HCT116 (cell line): Measurements from ENCODE around the gene NPHS1. TPM values are rescaled to one million over a fixed set of nuclear protein-coding genes. Genes with fewer than 3 reads are reported as not detected.

ENCODE experiments used
- ATAC-seq: fragments of 200-7000 bp; cut with Tn5 transposase; 2 replicates; pipeline ENCODE4 v1.9.1; 2020; ENCODE audit warnings: mild to moderate bottlenecking, moderate library complexity
- BruUV-seq: library from RNA; stranded (reverse); fragments of 400-500 nt; replicated peaks from 2 replicates; lab custom pipeline; 2021; lab: Mats Ljungman, UMichigan
- CTCF ChIA-PET: fragments of 300-600 bp; sonication (Branson Sonifier 250); formaldehyde crosslinking; loops from one replicate; lab custom pipeline; 2021; ENCODE audit warnings: antibody characterized with exemption; lab: Charles Lee
- POLR2A ChIA-PET: fragments of 300-600, 350-600 bp; sonication (Branson Sonifier 250); formaldehyde crosslinking; loops from one replicate; lab custom pipeline; 2021; ENCODE audit warnings: antibody characterized with exemption; lab: Charles Lee
- RAD21 ChIA-PET, 2 experiments: fragments of 300-600 bp; sonication (Branson Sonifier 250); formaldehyde crosslinking; loops; one replicate each; lab custom pipeline; 2023; ENCODE audit warnings: low total read pairs in 2 of 2; ENCODE audit not compliant: uncharacterized antibody in 2 of 2, unreplicated experiment in 2 of 2, low non-redundant PET in 1 of 2; lab: Charles Lee
- DNase-seq: peaks from one replicate; pipeline ENCODE4 v3.0.0-alpha.2; 2010; ENCODE audit warnings: low read depth, low spot score
- H2AFZ ChIP-seq: fragments of 200-600 bp; shearing (Covaris generic), sonication (generic); 2 replicates; pipeline ENCODE4 v1.6.1; 2017; ENCODE audit warnings: low read depth, mixed run types, mixed read lengths, antibody characterized with exemption, low read length; ENCODE audit not compliant: poor library complexity, severe bottlenecking
- H3K27ac ChIP-seq: 2 replicates; pipeline ENCODE4 v1.5.1; 2012; ENCODE audit warnings: low read depth, low read length
- H3K27me3 ChIP-seq: fragments of 200-600 bp; sonication (generic); 2 replicates; pipeline ENCODE4 v1.6.1; 2016; ENCODE audit warnings: mixed run types, low read length, mixed read lengths; ENCODE audit not compliant: insufficient read depth
- H3K36me3 ChIP-seq, 2 experiments: fragments of 200-500 bp in 1 of 2; fragments of 200-600 bp in 1 of 2; sonication (Bioruptor generic) in 1 of 2; sonication (generic) in 1 of 2; 2 replicates each; pipeline versions ENCODE4 v1.5.1 to v1.6.1; 2014 to 2016; ENCODE audit warnings: low read length in 2 of 2, inconsistent platforms in 1 of 2, mixed read lengths in 1 of 2, mixed run types in 1 of 2; ENCODE audit not compliant: insufficient read depth in 2 of 2, control insufficient read depth in 1 of 2
- H3K4me1 ChIP-seq, 2 experiments: fragments of 200-600 bp in 1 of 2; sonication (generic) in 1 of 2; 2 replicates each; pipeline versions ENCODE4 v1.5.1 to v1.6.1; 2012 to 2017; ENCODE audit warnings: low read length in 2 of 2, inconsistent platforms in 1 of 2, mild to moderate bottlenecking in 1 of 2, mixed read lengths in 1 of 2, mixed run types in 1 of 2, moderate library complexity in 1 of 2; ENCODE audit not compliant: insufficient read depth in 2 of 2, control insufficient read depth in 1 of 2
- H3K4me2 ChIP-seq: fragments of 200-600 bp; sonication (generic); 2 replicates; pipeline ENCODE4 v1.6.1; 2017; ENCODE audit warnings: mixed run types, low read length, mixed read lengths
- H3K4me3 ChIP-seq, 2 experiments: fragments of 200-600 bp in 1 of 2; sonication (generic) in 1 of 2; replicated peaks in 1 of 2; 2 replicates each; pipeline ENCODE4 v1.5.1; 2011 to 2016; ENCODE audit warnings: low read length in 2 of 2, control low read depth in 1 of 2, low read depth in 1 of 2, mild to moderate bottlenecking in 1 of 2, mixed read lengths in 1 of 2, mixed run types in 1 of 2
- H3K79me2 ChIP-seq: fragments of 200-600 bp; sonication (generic); 2 replicates; pipeline ENCODE4 v1.6.1; 2017; ENCODE audit warnings: mild to moderate bottlenecking, mixed run types, low read length, moderate library complexity, mixed read lengths; ENCODE audit not compliant: insufficient read depth
- H3K9ac ChIP-seq: fragments of 200-600 bp; sonication (generic); 2 replicates; pipeline ENCODE4 v1.6.1; 2016; ENCODE audit warnings: low read length, mixed read lengths
- H3K9me2 ChIP-seq: fragments of 200-600 bp; sonication (generic), shearing (Covaris generic); 2 replicates; pipeline ENCODE4 v1.6.1; 2017; ENCODE audit warnings: mixed run types, mild to moderate bottlenecking, moderate library complexity; ENCODE audit not compliant: insufficient read depth
- H3K9me3 ChIP-seq, 2 experiments: fragments of 200-500 bp in 1 of 2; fragments of 200-600 bp in 1 of 2; sonication (Bioruptor generic) in 1 of 2; sonication (generic) in 1 of 2; 2 replicates each; pipeline ENCODE4 v1.6.1; 2014 to 2017; ENCODE audit warnings: low read length in 2 of 2, mixed read lengths in 2 of 2, inconsistent platforms in 1 of 2, low read depth in 1 of 2, mild to moderate bottlenecking in 1 of 2, mixed run types in 1 of 2, moderate library complexity in 1 of 2; ENCODE audit not compliant: control insufficient read depth in 1 of 2, insufficient read depth in 1 of 2
- H4K20me1 ChIP-seq: fragments of 200-600 bp; sonication (generic), shearing (Covaris generic); 2 replicates; pipeline ENCODE4 v1.6.1; 2017; ENCODE audit warnings: mixed run types, mild to moderate bottlenecking, moderate library complexity; ENCODE audit not compliant: insufficient read depth
- ATF3 ChIP-seq: IDR thresholded peaks from 2 replicates; pipeline ENCODE4 v1.6.1; 2012
- CBX3 ChIP-seq: IDR thresholded peaks from 2 replicates; pipeline ENCODE4 v1.6.1; 2012; ENCODE audit warnings: low read depth
- EGR1 ChIP-seq: IDR thresholded peaks from 2 replicates; pipeline ENCODE4 v1.6.1; 2012; ENCODE audit warnings: low read depth
- ELF1 ChIP-seq: IDR thresholded peaks from 2 replicates; pipeline ENCODE4 v1.6.1; 2012; ENCODE audit warnings: low read depth, borderline replicate concordance
- EZH2 ChIP-seq: fragments of 200-600 bp; sonication (generic); IDR thresholded peaks from 2 replicates; pipeline ENCODE4 v1.6.1; 2017; ENCODE audit warnings: antibody characterized with exemption, mixed run types
- EZH2phosphoT487 ChIP-seq: fragments of 200-600 bp; IDR thresholded peaks from 2 replicates; pipeline ENCODE4 v1.6.1; 2018; ENCODE audit warnings: antibody characterized with exemption, borderline replicate concordance
- FOSL1 ChIP-seq: IDR thresholded peaks from 2 replicates; pipeline ENCODE4 v1.6.1; 2012; ENCODE audit warnings: low read depth
- JUND ChIP-seq: IDR thresholded peaks from 2 replicates; pipeline ENCODE4 v1.6.1; 2012
- POLR2A ChIP-seq: IDR thresholded peaks from 2 replicates; pipeline ENCODE4 v1.7.0; 2011; ENCODE audit warnings: borderline replicate concordance; ENCODE audit not compliant: insufficient read depth, insufficient read length; ENCODE audit errors: extremely low read depth
- POLR2AphosphoS5 ChIP-seq: IDR thresholded peaks from 2 replicates; pipeline ENCODE4 v1.6.1; 2011; ENCODE audit warnings: mild to moderate bottlenecking, low read depth, low read length, moderate library complexity
- RAD21 ChIP-seq: IDR thresholded peaks from 2 replicates; pipeline ENCODE4 v1.6.1; 2012; ENCODE audit warnings: low read depth, mild to moderate bottlenecking
- REST ChIP-seq: IDR thresholded peaks from 2 replicates; pipeline ENCODE4 v1.6.1; 2012; ENCODE audit warnings: low read depth
- SIN3A ChIP-seq: IDR thresholded peaks from 2 replicates; pipeline ENCODE4 v1.6.1; 2012; ENCODE audit warnings: low read depth
- SP1 ChIP-seq: IDR thresholded peaks from 2 replicates; pipeline ENCODE4 v1.6.1; 2012; ENCODE audit warnings: low read depth
- SRF ChIP-seq: IDR thresholded peaks from 2 replicates; pipeline ENCODE4 v1.6.1; 2012; ENCODE audit warnings: low read depth
- TCF7L2 ChIP-seq: IDR thresholded peaks from 2 replicates; pipeline ENCODE4 v1.7.0; 2011; ENCODE audit warnings: borderline replicate concordance, inconsistent platforms; ENCODE audit not compliant: insufficient read depth, insufficient read length; ENCODE audit errors: extremely low read depth
- YY1 ChIP-seq: IDR thresholded peaks from 2 replicates; pipeline ENCODE4 v1.6.1; 2011; ENCODE audit warnings: low read length, low read depth, moderate library complexity, mild to moderate bottlenecking; ENCODE audit not compliant: insufficient replicate concordance; ENCODE audit errors: extremely low read depth
- ZBTB33 ChIP-seq: IDR thresholded peaks from 2 replicates; pipeline ENCODE4 v1.6.1; 2011; ENCODE audit warnings: mild to moderate bottlenecking, low read length, moderate library complexity; ENCODE audit not compliant: insufficient replicate concordance; ENCODE audit errors: extremely low read depth
- ZFX ChIP-seq: fragments of 450-650 bp; IDR thresholded peaks from 2 replicates; pipeline ENCODE4 v1.6.1; 2017
- ZNF274 ChIP-seq: fragments of 200-500 bp; sonication (Bioruptor generic); IDR thresholded peaks from 2 replicates; pipeline ENCODE4 v1.6.1; 2014; ENCODE audit warnings: mild to moderate bottlenecking, low read depth, low read length, inconsistent platforms
- intact Hi-C: fragments of 100-400 bp; cut with micrococcal nuclease; formaldehyde crosslinking; loops from 2 replicates; pipeline ENCODE4 v1.10.0; 2022
- total RNA-seq: library from RNA; stranded (reverse); gene quantifications from one replicate; pipeline ENCODE4 v1.2.1, GENCODE V29; 2021; ENCODE audit not compliant: unreplicated experiment

NPHS1 gene
- total RNA-seq, 1 experiment from 2014 or later = 0.57 TPM

GRCh38 chr19:35824150-35824549 is 28.2 kb downstream of the NPHS1 start:
- Histone ChIP-seq H4K20me1 (no peaks in the 10 kb centered on the region), H3K27me3 (peaks cover 11% of the 10 kb centered on the region), H3K4me1 (peaks cover 0 to 8% of the 10 kb centered on the region in 2 experiments; a peak in 2 of 4 replicates), H3K4me2 (no peak overlapping the region), H2AFZ (no peak overlapping the region), H3K36me3 (no peaks in the 10 kb centered on the region), H3K79me2 (no peaks in the 10 kb centered on the region), H3K4me3 (no peak overlapping the region), H3K27ac (no peak overlapping the region), H3K9me3 (no peaks in the 10 kb centered on the region), H3K9ac (no peak overlapping the region), H3K9me2 (no peaks in the 10 kb centered on the region)
- ChIA-PET RAD21 (no interaction called here), POLR2A (no interaction called here), CTCF (no interaction called here)
- intact Hi-C loops = no loop called here
- ATAC-seq (no peak), DNase-seq (no peak)
- BruUV-seq = no TSS peak
- TF ChIP-seq RAD21 = no peak
- TF ChIP-seq ZFX = no peak
- TF ChIP-seq JUND = no peak
- TF ChIP-seq POLR2A = no peak
- TF ChIP-seq SIN3A = no peak
- TF ChIP-seq ZBTB33 = no peak
- no peak for TF ChIP-seq EZH2phosphoT487
- no peak for TF ChIP-seq EGR1
- TF ChIP-seq ZNF274 = no peak
- no peak for TF ChIP-seq REST
- no peak for TF ChIP-seq CBX3
- TF ChIP-seq YY1 = no peak
- no peak for TF ChIP-seq ATF3
- TF ChIP-seq ELF1 = no peak
- TF ChIP-seq SRF = no peak
- TF ChIP-seq SP1 = no peak
- TF ChIP-seq POLR2AphosphoS5 = no peak
- no peak for TF ChIP-seq FOSL1
- TF ChIP-seq EZH2 = no peak
- TF ChIP-seq TCF7L2 = no peak
